DND-41 (cell line): ENCODE measurements around the gene EHMT1.

Source experiments
- EZH2 ChIP-seq: IDR thresholded peaks from 3 replicates; pipeline ENCODE4 v1.6.1; 2012; ENCODE audit warnings: borderline replicate concordance, low read depth, mild to moderate bottlenecking, moderate library complexity, low read length, inconsistent platforms; ENCODE audit not compliant: severe bottlenecking
- TF ChIP-seq, protein P1 (sequence below): IDR thresholded peaks from 2 replicates; pipeline ENCODE4 v1.5.1; 2012; ENCODE audit warnings: borderline replicate concordance, low read length, moderate library complexity, mild to moderate bottlenecking; ENCODE audit not compliant: poor library complexity, severe bottlenecking; ENCODE audit errors: extremely low read depth

- TF ChIP-seq, protein P1, sequence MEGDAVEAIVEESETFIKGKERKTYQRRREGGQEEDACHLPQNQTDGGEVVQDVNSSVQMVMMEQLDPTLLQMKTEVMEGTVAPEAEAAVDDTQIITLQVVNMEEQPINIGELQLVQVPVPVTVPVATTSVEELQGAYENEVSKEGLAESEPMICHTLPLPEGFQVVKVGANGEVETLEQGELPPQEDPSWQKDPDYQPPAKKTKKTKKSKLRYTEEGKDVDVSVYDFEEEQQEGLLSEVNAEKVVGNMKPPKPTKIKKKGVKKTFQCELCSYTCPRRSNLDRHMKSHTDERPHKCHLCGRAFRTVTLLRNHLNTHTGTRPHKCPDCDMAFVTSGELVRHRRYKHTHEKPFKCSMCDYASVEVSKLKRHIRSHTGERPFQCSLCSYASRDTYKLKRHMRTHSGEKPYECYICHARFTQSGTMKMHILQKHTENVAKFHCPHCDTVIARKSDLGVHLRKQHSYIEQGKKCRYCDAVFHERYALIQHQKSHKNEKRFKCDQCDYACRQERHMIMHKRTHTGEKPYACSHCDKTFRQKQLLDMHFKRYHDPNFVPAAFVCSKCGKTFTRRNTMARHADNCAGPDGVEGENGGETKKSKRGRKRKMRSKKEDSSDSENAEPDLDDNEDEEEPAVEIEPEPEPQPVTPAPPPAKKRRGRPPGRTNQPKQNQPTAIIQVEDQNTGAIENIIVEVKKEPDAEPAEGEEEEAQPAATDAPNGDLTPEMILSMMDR, result no peak
- TF ChIP-seq EZH2, result no peak
Observed at GRCh38 chr9:137647096-137647714, 28.4 kb downstream of the EHMT1 start.
